ENCODE results near the gene TMEM164. TPM values are rescaled to one million over a fixed set of nuclear protein-coding genes. Genes with fewer than 3 reads are reported as not detected.

TMEM164 gene
- total and polyA plus RNA-seq, 4 experiments from 2014 or later: 0.52 to 17.2 (median 9.9) TPM

DNA sequence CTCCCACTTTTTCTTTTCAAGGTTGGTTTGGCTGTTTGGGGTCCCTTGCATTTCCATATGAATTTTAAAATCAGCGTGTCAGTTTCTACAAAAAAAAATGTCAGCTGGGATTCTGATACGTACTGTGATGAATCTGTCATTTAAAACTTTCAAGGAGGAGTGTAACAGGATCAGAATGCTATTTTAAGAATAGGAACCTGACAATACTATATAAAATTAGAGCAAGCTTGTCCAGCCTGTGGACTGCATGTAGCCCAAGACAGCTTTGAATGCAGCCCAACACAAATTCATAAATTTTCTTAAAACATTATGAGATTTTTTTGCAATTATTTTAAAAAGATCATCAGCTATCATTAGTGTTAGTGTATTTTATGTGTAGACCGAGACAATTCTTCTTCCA lies 56.5 kb downstream of the TMEM164 start:
- intact Hi-C loops (cut with micrococcal nuclease): no loop called here
- no peak overlapping the region for H3K27ac ChIP-seq (ENCODE audit: low read depth, low read length)
- H3K36me3 Mint-ChIP-seq: peaks cover 2 to 7% of the 10 kb centered on the region in 2 donors
- no peaks in the 10 kb centered on the region for H3K36me3 ChIP-seq (ENCODE audit: insufficient read depth, low read length)
- H3K4me1 ChIP-seq (ENCODE audit: insufficient read depth, low read length): no peaks in the 10 kb centered on the region
- ChIA-PET CTCF (ENCODE audit: partially characterized antibody) (interaction anchor here (0.7 kb wide), 2 partner anchors 11 to 72 kb away, joined by 3 to 4 read pairs; no protein-coding TSS in a partner anchor), POLR2A (ENCODE audit: partially characterized antibody) (no interaction called here)
- H3K27me3 ChIP-seq (ENCODE audit: insufficient read depth, low read length): no peaks in the 10 kb centered on the region
- H3K4me3 ChIP-seq (ENCODE audit: low read length in 2 of 2): no peak overlapping the region
- H3K4me1 Mint-ChIP-seq: peaks cover 0 to 14% (median 9%) of the 10 kb centered on the region in 4 donors
- no peaks in the 10 kb centered on the region for H3K27me3 Mint-ChIP-seq
- H3K27ac Mint-ChIP-seq: peak overlapping the region in 1 of 7 donors; percentile 46
- no peak overlapping the region for H3K4me3 Mint-ChIP-seq
- no peaks in the 10 kb centered on the region for H3K9me3 Mint-ChIP-seq
- no peaks in the 10 kb centered on the region for H3K9me3 ChIP-seq (ENCODE audit: control insufficient read depth in 1 of 2, low read length in 2 of 2)
- DNase-seq: no peak

DNA sequence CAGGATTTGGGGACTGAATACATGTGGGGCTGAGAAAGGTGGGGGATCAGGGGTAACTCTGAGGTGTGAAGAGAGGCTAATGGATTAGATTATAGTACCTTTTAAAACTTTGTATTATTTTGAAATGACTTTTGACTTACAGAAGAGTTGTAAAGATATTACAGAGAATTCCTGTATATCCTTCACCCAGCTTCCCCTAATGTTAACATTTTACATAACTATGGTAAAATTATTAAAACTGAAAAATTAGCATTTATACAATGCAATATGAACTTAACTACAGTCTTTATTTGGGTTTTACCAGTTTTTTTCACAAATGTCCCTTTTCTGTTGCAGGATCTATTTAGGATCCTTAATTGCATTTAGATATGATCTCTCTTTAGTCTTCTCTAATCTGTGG lies 57.4 kb downstream of the TMEM164 start:
- intact Hi-C loops (cut with micrococcal nuclease): no loop called here
- Histone ChIP-seq H3K27me3 (ENCODE audit: insufficient read depth, low read length) (no peaks in the 10 kb centered on the region), H3K9me3 (ENCODE audit: control insufficient read depth in 1 of 2, low read length in 2 of 2) (no peaks in the 10 kb centered on the region), H3K27ac (ENCODE audit: low read depth, low read length) (no peak overlapping the region), H3K4me3 (ENCODE audit: low read length in 2 of 2) (no peak overlapping the region), H3K36me3 (ENCODE audit: insufficient read depth, low read length) (no peaks in the 10 kb centered on the region), H3K4me1 (ENCODE audit: insufficient read depth, low read length) (no peaks in the 10 kb centered on the region)
- ChIA-PET CTCF (ENCODE audit: partially characterized antibody) (interaction anchor here (0.7 kb wide), 1 partner anchor 72 kb away, joined by 4 read pairs; no protein-coding TSS in a partner anchor), POLR2A (ENCODE audit: partially characterized antibody) (no interaction called here)
- no peaks in the 10 kb centered on the region for H3K27me3 Mint-ChIP-seq
- H3K36me3 Mint-ChIP-seq: peaks cover 0 to 5% of the 10 kb centered on the region in 2 donors
- no peaks in the 10 kb centered on the region for H3K9me3 Mint-ChIP-seq
- no peak overlapping the region for H3K4me3 Mint-ChIP-seq
- H3K27ac Mint-ChIP-seq: no peak overlapping the region
- H3K4me1 Mint-ChIP-seq: peaks cover 0 to 14% (median 9%) of the 10 kb centered on the region in 4 donors
- DNase-seq: no peak

DNA sequence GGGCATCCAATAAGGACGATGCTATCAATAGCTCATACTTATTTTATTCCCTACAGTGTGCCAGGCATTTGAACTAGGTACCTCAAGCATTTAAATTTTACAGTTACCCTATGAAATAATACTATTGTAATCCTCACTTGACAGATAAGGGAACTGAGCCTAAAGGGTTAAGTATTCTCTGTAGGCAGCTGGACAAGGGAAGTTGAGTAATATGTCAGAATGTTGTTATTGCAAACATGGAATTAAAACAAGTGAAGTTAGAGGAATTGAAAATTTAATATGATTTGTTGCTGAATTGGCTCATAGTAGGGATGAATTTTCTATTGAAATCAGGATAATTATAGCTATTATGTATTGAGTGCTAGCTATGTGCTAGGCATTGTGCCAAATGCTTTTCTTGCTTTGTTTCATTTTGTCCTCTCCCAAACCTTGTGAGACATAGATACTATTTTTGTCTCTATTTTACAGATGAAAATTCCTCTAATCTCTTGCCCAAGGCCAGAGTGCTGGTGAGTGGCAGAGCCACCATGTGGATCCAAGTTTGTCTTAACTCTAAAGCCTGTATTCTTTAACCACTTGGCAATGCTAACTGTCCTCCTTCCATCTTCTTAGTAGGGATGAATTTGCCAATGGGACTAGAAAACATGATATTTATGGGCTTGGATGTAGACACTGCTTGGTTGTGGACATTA lies 58.1 kb downstream of the TMEM164 start:
- intact Hi-C loops (cut with micrococcal nuclease): no loop called here
- H3K9me3 ChIP-seq (ENCODE audit: control insufficient read depth in 1 of 2, low read length in 2 of 2): no peaks in the 10 kb centered on the region
- ChIA-PET CTCF (ENCODE audit: partially characterized antibody) (no interaction called here), POLR2A (ENCODE audit: partially characterized antibody) (no interaction called here)
- no peaks in the 10 kb centered on the region for H3K4me1 ChIP-seq (ENCODE audit: insufficient read depth, low read length)
- DNase-seq: no peak
- no peaks in the 10 kb centered on the region for H3K36me3 ChIP-seq (ENCODE audit: insufficient read depth, low read length)
- H3K27ac ChIP-seq (ENCODE audit: low read depth, low read length): no peak overlapping the region
- H3K4me3 Mint-ChIP-seq: no peak overlapping the region
- peaks cover 0 to 14% (median 6%) of the 10 kb centered on the region in 4 donors for H3K4me1 Mint-ChIP-seq
- H3K9me3 Mint-ChIP-seq: no peaks in the 10 kb centered on the region
- H3K27me3 ChIP-seq (ENCODE audit: insufficient read depth, low read length): no peaks in the 10 kb centered on the region
- H3K4me3 ChIP-seq (ENCODE audit: low read length in 2 of 2): no peak overlapping the region
- no peaks in the 10 kb centered on the region for H3K27me3 Mint-ChIP-seq
- H3K27ac Mint-ChIP-seq: no peak overlapping the region
- H3K36me3 Mint-ChIP-seq: no peaks in the 10 kb centered on the region

DNA sequence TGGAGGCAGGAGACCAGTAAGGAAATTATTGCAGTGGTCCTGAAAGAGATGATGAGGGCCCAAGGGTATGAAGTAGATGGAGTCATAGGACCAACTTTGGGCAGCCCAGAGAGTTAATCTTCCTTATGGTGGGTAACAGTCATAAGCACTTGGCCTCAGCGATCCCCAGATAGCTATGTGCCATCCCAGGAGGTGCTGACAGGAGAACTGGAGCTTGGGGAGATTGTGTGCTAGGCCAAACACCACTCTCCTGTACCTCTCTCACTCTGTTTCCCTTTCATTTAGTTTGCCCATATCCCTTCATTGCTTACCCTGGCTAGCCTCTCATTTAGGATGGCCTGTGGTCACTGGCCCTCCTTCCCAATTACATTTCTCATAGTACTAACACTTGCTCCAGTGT lies 60.0 kb downstream of the TMEM164 start:
- intact Hi-C loops (cut with micrococcal nuclease): no loop called here
- no peaks in the 10 kb centered on the region for H3K36me3 ChIP-seq (ENCODE audit: insufficient read depth, low read length)
- H3K4me3 ChIP-seq (ENCODE audit: low read length in 2 of 2): no peak overlapping the region
- peaks cover 0 to 14% (median 4%) of the 10 kb centered on the region in 4 donors for H3K4me1 Mint-ChIP-seq
- CTCF ChIA-PET (ENCODE audit: partially characterized antibody): no interaction called here
- no peak overlapping the region for H3K27ac Mint-ChIP-seq
- no peaks in the 10 kb centered on the region for H3K27me3 Mint-ChIP-seq
- H3K4me1 ChIP-seq (ENCODE audit: insufficient read depth, low read length): no peaks in the 10 kb centered on the region
- H3K9me3 ChIP-seq (ENCODE audit: control insufficient read depth in 1 of 2, low read length in 2 of 2): no peaks in the 10 kb centered on the region
- no peak overlapping the region for H3K27ac ChIP-seq (ENCODE audit: low read depth, low read length)
- H3K36me3 Mint-ChIP-seq: peaks cover 0 to 9% of the 10 kb centered on the region in 2 donors
- no peak for DNase-seq
- H3K27me3 ChIP-seq (ENCODE audit: insufficient read depth, low read length): no peaks in the 10 kb centered on the region
- no peaks in the 10 kb centered on the region for H3K9me3 Mint-ChIP-seq
- POLR2A ChIA-PET (ENCODE audit: partially characterized antibody): no interaction called here
- H3K4me3 Mint-ChIP-seq: no peak overlapping the region

DNA sequence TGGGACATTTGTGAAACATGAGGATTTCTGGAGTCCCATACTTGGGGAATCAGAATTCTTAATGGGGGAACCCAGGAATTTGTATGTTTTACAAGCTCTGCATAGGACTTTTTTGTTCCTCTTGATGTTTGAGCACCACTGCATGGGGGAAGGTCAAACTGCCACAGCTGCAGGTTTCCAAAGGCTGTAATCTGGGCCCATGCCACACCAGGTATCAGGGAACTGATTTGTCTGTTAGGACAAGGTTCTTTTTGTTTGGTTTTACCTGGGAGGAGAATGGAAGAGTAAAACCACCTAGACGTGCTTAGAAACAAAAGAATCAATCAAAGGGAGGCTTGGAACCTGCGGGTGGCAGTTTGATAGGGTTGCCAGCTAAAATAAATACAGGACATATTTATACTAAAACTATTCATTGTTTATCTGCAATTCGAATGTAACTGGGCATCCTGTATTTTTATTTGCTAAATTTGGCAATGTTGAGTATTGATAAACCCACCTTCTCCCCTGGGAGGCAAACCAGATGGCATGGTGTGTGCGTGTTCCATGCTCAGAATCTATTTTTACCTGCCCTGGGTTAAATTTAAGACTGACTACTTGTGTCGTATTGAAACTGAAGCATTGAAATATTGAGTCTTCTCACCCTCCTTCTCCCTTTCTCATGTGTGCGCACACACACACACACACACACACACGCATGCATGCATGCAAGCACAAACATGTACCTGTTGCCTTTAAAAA lies 63.7 kb downstream of the TMEM164 start:
- H3K36me3 ChIP-seq (ENCODE audit: insufficient read depth, low read length): no peaks in the 10 kb centered on the region
- Mint-ChIP-seq H3K36me3 (peaks cover 3 to 14% of the 10 kb centered on the region in 2 donors), H3K27me3 (no peaks in the 10 kb centered on the region), H3K9me3 (no peaks in the 10 kb centered on the region), H3K27ac (peak overlapping the region in 1 of 7 donors; percentile 3), H3K4me1 (peaks cover 0 to 14% (median 4%) of the 10 kb centered on the region in 4 donors), H3K4me3 (no peak overlapping the region)
- ChIA-PET CTCF (ENCODE audit: partially characterized antibody) (no interaction called here), POLR2A (ENCODE audit: partially characterized antibody) (no interaction called here)
- H3K9me3 ChIP-seq (ENCODE audit: control insufficient read depth in 1 of 2, low read length in 2 of 2): no peaks in the 10 kb centered on the region
- H3K4me1 ChIP-seq (ENCODE audit: insufficient read depth, low read length): no peaks in the 10 kb centered on the region
- no peak for DNase-seq
- H3K4me3 ChIP-seq (ENCODE audit: low read length in 2 of 2): no peak overlapping the region
- intact Hi-C loops (cut with micrococcal nuclease): no loop called here
- no peaks in the 10 kb centered on the region for H3K27me3 ChIP-seq (ENCODE audit: insufficient read depth, low read length)
- no peak overlapping the region for H3K27ac ChIP-seq (ENCODE audit: low read depth, low read length)

DNA sequence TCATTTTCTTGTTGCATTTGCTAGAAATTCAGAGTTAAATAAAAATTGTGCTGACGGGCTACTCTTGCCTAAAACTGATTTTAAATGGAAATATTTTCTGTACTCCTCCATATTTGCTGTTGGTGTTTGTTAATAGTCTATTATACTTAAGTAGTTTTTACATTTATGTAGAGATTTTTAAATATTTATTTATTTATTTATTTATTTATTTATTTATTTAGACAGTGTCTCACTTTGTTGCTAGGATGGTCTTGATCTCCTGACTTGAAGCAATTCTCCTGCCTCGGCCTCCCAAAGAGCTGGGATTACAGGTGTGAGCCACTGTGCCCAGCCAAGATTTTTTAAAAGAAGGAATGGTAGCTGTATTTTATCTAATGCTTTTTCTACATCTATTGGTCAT lies 68.1 kb downstream of the TMEM164 start:
- H3K27ac Mint-ChIP-seq: no peak overlapping the region
- peaks cover 0 to 2% (median 0%) of the 10 kb centered on the region in 4 donors for H3K4me1 Mint-ChIP-seq

DNA sequence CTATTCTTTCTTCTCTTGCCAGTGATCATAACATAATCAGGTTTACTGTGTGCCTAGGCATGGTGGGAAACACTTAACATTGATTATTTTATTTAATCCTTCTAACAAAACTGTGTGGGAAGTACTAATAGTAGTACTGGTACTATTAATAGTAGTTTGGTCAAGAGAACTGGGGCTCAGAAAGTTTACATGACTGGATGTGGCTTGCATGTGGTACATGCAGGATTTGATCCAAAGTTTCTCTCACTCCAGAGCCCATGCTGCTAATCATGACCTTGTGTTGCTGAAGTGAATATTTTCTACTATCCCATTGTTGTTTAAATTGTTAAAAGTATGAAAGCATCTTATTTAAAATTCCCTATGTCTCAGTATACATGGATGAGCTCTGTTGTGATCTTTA lies 78.4 kb downstream of the TMEM164 start:
- Mint-ChIP-seq H3K27ac (no peak overlapping the region), H3K9me3 (peaks cover 0 to 1% (median 0%) of the 10 kb centered on the region in 8 donors), H3K27me3 (no peaks in the 10 kb centered on the region), H3K4me3 (no peak overlapping the region), H3K36me3 (peaks cover 7 to 12% of the 10 kb centered on the region in 2 donors), H3K4me1 (peaks cover 7 to 10% (median 9%) of the 10 kb centered on the region in 4 donors)
- Histone ChIP-seq H3K4me3 (ENCODE audit: low read length in 2 of 2) (no peak overlapping the region), H3K36me3 (ENCODE audit: insufficient read depth, low read length) (no peaks in the 10 kb centered on the region), H3K27me3 (ENCODE audit: insufficient read depth, low read length) (no peaks in the 10 kb centered on the region), H3K27ac (ENCODE audit: low read depth, low read length) (no peak overlapping the region), H3K4me1 (ENCODE audit: insufficient read depth, low read length) (no peaks in the 10 kb centered on the region), H3K9me3 (ENCODE audit: control insufficient read depth in 1 of 2, low read length in 2 of 2) (no peaks in the 10 kb centered on the region)
- ChIA-PET POLR2A (ENCODE audit: partially characterized antibody) (no interaction called here), CTCF (ENCODE audit: partially characterized antibody) (no interaction called here)
- no peak for DNase-seq
- intact Hi-C loops (cut with micrococcal nuclease): no loop called here

More for the DNA sequence above, 68.1 kb downstream of the TMEM164 start:
- no peaks in the 10 kb centered on the region for H3K27me3 Mint-ChIP-seq
- Histone ChIP-seq H3K36me3 (ENCODE audit: insufficient read depth, low read length) (no peaks in the 10 kb centered on the region), H3K27ac (ENCODE audit: low read depth, low read length) (no peak overlapping the region), H3K4me3 (ENCODE audit: low read length in 2 of 2) (no peak overlapping the region), H3K9me3 (ENCODE audit: control insufficient read depth in 1 of 2, low read length in 2 of 2) (no peaks in the 10 kb centered on the region), H3K27me3 (ENCODE audit: insufficient read depth, low read length) (no peaks in the 10 kb centered on the region), H3K4me1 (ENCODE audit: insufficient read depth, low read length) (no peaks in the 10 kb centered on the region)
- ChIA-PET POLR2A (ENCODE audit: partially characterized antibody) (no interaction called here), CTCF (ENCODE audit: partially characterized antibody) (no interaction called here)
- H3K4me3 Mint-ChIP-seq: no peak overlapping the region
- DNase-seq: no peak
- H3K36me3 Mint-ChIP-seq: peaks cover 21 to 28% of the 10 kb centered on the region in 2 donors
- H3K9me3 Mint-ChIP-seq: peaks cover 0 to 3% (median 0%) of the 10 kb centered on the region in 8 donors
- intact Hi-C loops (cut with micrococcal nuclease): no loop called here

Measured in CD4-positive, alpha-beta memory T cell (primary cell).